GF-D8 (cell line): ENCODE results near the gene MAP1LC3B.

Experiments used
- DNase-seq: peaks from one replicate; lab custom pipeline; 2025; lab: John Stamatoyannopoulos, UW

Gene MAP1LC3B

GRCh38 chr16:87432330-87432915, 40.3 kb downstream of the MAP1LC3B start:
- no peak for DNase-seq

- DNase-seq: no peak
Observed at GRCh38 chr16:87434146-87434667, 42.1 kb downstream of the MAP1LC3B start.

- DNase-seq: no peak
Observed at GRCh38 chr16:87435372-87436224, 43.5 kb downstream of the MAP1LC3B start.

- DNase-seq: no peak
Observed at GRCh38 chr16:87436225-87437172, 44.4 kb downstream of the MAP1LC3B start.

GRCh38 chr16:87437327-87437726, 45.2 kb downstream of the MAP1LC3B start:
- no peak for DNase-seq

- no peak for DNase-seq
Observed at GRCh38 chr16:87437911-87438610, 45.9 kb downstream of the MAP1LC3B start.

GRCh38 chr16:87438611-87438985, 46.5 kb downstream of the MAP1LC3B start:
- DNase-seq: no peak

GRCh38 chr16:87439926-87440325, 47.8 kb downstream of the MAP1LC3B start:
- DNase-seq: no peak

- no peak for DNase-seq
Observed at GRCh38 chr16:87441886-87442580, 49.9 kb downstream of the MAP1LC3B start.

GRCh38 chr16:87442581-87442966, 50.4 kb downstream of the MAP1LC3B start:
- DNase-seq: no peak

GRCh38 chr16:87443016-87443415, 50.9 kb downstream of the MAP1LC3B start:
- no peak for DNase-seq

GRCh38 chr16:87443964-87444363, 51.8 kb downstream of the MAP1LC3B start:
- no peak for DNase-seq

GRCh38 chr16:87445486-87445885, 53.4 kb downstream of the MAP1LC3B start:
- no peak for DNase-seq

GRCh38 chr16:87446479-87446878, 54.3 kb downstream of the MAP1LC3B start:
- DNase-seq: no peak

GRCh38 chr16:87447323-87447722, 55.2 kb downstream of the MAP1LC3B start:
- no peak for DNase-seq

GRCh38 chr16:87448866-87449265, 56.7 kb downstream of the MAP1LC3B start:
- no peak for DNase-seq

- no peak for DNase-seq
Observed at GRCh38 chr16:87451563-87452210, 59.6 kb downstream of the MAP1LC3B start.

GRCh38 chr16:87453326-87453725, 61.2 kb downstream of the MAP1LC3B start:
- no peak for DNase-seq
